ENCODE results near the gene ATE1.
"Not testable (repeated sequence)": the region's sequence is repeated elsewhere in the genome, so short reads cannot be mapped to it uniquely, and the experiment has no call there.

ATE1 gene

GRCh38 chr10:121781101-121781500 lies 146.7 kb downstream of the ATE1 start:
- no peak for DNase-seq

GRCh38 chr10:121774813-121775212 lies 153.0 kb downstream of the ATE1 start:
- DNase-seq = no peak

GRCh38 chr10:121774404-121774803 lies 153.4 kb downstream of the ATE1 start:
- DNase-seq = no peak

- no peak for DNase-seq
These were observed 154.9 kb downstream of the ATE1 start for GRCh38 chr10:121772884-121773283.

- DNase-seq = no peak
These were observed 155.4 kb downstream of the ATE1 start for GRCh38 chr10:121772406-121772805.

GRCh38 chr10:121771966-121772365 lies 155.9 kb downstream of the ATE1 start:
- DNase-seq = no peak

- DNase-seq = no peak
These were observed 161.4 kb downstream of the ATE1 start for GRCh38 chr10:121766426-121766825.

GRCh38 chr10:121765204-121765603 lies 162.6 kb downstream of the ATE1 start:
- DNase-seq = no peak

GRCh38 chr10:121764233-121764942 lies 163.4 kb downstream of the ATE1 start:
- no peak for DNase-seq

GRCh38 chr10:121757241-121757640 lies 170.6 kb downstream of the ATE1 start:
- not testable (repeated sequence) for DNase-seq

GRCh38 chr10:121755496-121755895 lies 172.3 kb downstream of the ATE1 start:
- not testable (repeated sequence) for DNase-seq

GRCh38 chr10:121754666-121755065 lies 173.2 kb downstream of the ATE1 start:
- no peak for DNase-seq

- DNase-seq = no peak
These were observed 173.9 kb downstream of the ATE1 start for GRCh38 chr10:121753726-121754476.

GRCh38 chr10:121751191-121751760 lies 176.6 kb downstream of the ATE1 start:
- DNase-seq = no peak

GRCh38 chr10:121747163-121747775 lies 180.6 kb downstream of the ATE1 start:
- no peak for DNase-seq

- no peak for DNase-seq
These were observed 186.5 kb downstream of the ATE1 start for GRCh38 chr10:121741248-121741792.

GRCh38 chr10:121740069-121740468 lies 187.8 kb downstream of the ATE1 start:
- DNase-seq = no peak

- no peak for DNase-seq
These were observed 188.7 kb downstream of the ATE1 start for GRCh38 chr10:121739114-121739513.

- no peak for DNase-seq
These were observed 191.3 kb downstream of the ATE1 start for GRCh38 chr10:121736315-121737130.

- DNase-seq = no peak
These were observed 192.6 kb downstream of the ATE1 start for GRCh38 chr10:121735263-121735662.

- DNase-seq = no peak
These were observed 193.2 kb downstream of the ATE1 start for GRCh38 chr10:121734589-121735045.
